Measurements from ENCODE around the gene ZBTB39.

The ZBTB39 gene

GRCh38 chr12:56999456-56999855, 6.9 kb downstream of the ZBTB39 start:
- no peak for DNase-seq (ENCODE audit: low read depth, low spot score)
- POLR2A ChIA-PET = interaction anchor here (0.9 kb wide), 1 partner anchor 11 kb away, joined by 3 read pairs; no protein-coding TSS in a partner anchor
- TF ChIP-seq CTCF (IDR thresholded peaks at IDR 0.05; ENCODE audit: insufficient read depth, low read length, missing control alignments) = no peak
- CTCF ChIA-PET = interaction anchor here (1.7 to 19.3 kb wide), 5 partner anchors 10 to 241 kb away, joined by 4 to 500 read pairs (median 134); partner anchors contain the start of genes HSD17B6, PRIM1 and TAC3
- H3K4me3 ChIP-seq (ENCODE audit: low read depth, low read length) = no peak overlapping the region

GRCh38 chr12:56998981-56999380, 7.4 kb downstream of the ZBTB39 start:
- H3K4me3 ChIP-seq (ENCODE audit: low read depth, low read length) = no peak overlapping the region
- DNase-seq (ENCODE audit: low read depth, low spot score) = no peak
- no peak for TF ChIP-seq CTCF (IDR thresholded peaks at IDR 0.05; ENCODE audit: insufficient read depth, low read length, missing control alignments)
- ChIA-PET CTCF (interaction anchor here (0.5 to 19.3 kb wide), 7 partner anchors 10 to 371 kb away, joined by 3 to 500 read pairs (median 92); partner anchors contain the start of genes HSD17B6, PRIM1 and TAC3), POLR2A (interaction anchor here (0.9 kb wide), 1 partner anchor 11 kb away, joined by 3 read pairs; no protein-coding TSS in a partner anchor)

GRCh38 chr12:56998316-56998715, 8.0 kb downstream of the ZBTB39 start:
- no peak overlapping the region for H3K4me3 ChIP-seq (ENCODE audit: low read depth, low read length)
- no peak for TF ChIP-seq CTCF (IDR thresholded peaks at IDR 0.05; ENCODE audit: insufficient read depth, low read length, missing control alignments)
- POLR2A ChIA-PET = interaction anchor here (0.9 kb wide), 1 partner anchor 10 kb away, joined by 3 read pairs; no protein-coding TSS in a partner anchor
- no peak for DNase-seq (ENCODE audit: low read depth, low spot score)
- CTCF ChIA-PET = interaction anchor here (0.5 to 19.3 kb wide), 5 partner anchors 10 to 370 kb away, joined by 3 to 500 read pairs (median 92); partner anchors contain the start of genes HSD17B6 and PRIM1

DNA sequence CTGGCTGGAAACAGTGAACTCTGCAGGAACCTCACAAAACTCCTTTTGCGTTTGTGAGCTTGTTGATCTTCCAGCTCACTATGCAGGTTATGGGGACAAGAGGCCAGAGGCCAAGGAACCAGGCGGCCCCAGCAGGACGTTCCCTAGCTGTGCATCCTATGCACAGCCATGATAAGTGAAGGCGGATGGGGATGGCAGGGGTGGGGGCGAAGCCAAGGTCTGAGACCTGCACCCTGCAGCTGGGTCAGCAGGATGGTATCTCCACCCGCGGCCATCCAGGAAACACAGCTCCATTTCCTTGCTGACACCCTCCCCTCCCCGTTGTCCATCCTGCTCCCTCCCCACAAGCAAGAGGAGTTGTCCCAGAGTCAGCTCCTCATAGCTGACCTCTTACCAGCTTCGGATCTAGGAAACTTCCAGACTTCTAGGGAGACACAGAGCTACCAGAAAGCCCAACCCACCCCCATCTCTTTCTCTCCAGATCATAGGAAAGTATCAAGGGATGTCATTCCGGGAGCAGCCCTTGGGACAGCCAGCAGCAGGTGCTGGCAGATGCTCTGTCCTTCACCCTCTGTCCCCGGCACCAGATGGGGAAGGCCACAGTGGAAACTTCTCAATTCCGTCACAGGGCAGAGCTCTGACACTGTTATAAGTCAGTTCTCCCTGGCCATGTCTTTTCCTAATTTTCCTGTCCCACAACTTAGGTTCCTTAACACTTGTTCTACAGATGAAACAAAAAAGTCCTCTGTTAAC, 9.4 kb downstream of the ZBTB39 start:
- TF ChIP-seq CTCF (IDR thresholded peaks at IDR 0.05; ENCODE audit: insufficient read depth, low read length, missing control alignments) = no peak
- H3K4me3 ChIP-seq (ENCODE audit: low read depth, low read length) = no peak overlapping the region
- DNase-seq (ENCODE audit: low read depth, low spot score) = no peak
- POLR2A ChIA-PET = no interaction called here
- CTCF ChIA-PET = interaction anchor here (1.8 to 19.3 kb wide), 4 partner anchors 8 to 238 kb away, joined by 13 to 500 read pairs (median 148); partner anchors contain the start of genes HSD17B6 and PRIM1

GRCh38 chr12:56995930-56996496, 10.3 kb downstream of the ZBTB39 start:
- no peak overlapping the region for H3K4me3 ChIP-seq (ENCODE audit: low read depth, low read length)
- ChIA-PET CTCF (interaction anchor here (1.8 to 19.3 kb wide), 4 partner anchors 8 to 237 kb away, joined by 13 to 500 read pairs (median 148); partner anchors contain the start of genes HSD17B6 and PRIM1), POLR2A (no interaction called here)
- no peak for TF ChIP-seq CTCF (IDR thresholded peaks at IDR 0.05; ENCODE audit: insufficient read depth, low read length, missing control alignments)
- DNase-seq (ENCODE audit: low read depth, low spot score) = no peak

All from AG04449 (cell line).